GM18517 (cell line): ENCODE measurements around the gene IFFO2.
"Not testable (repeated sequence)": the region's sequence is repeated elsewhere in the genome, so short reads cannot be mapped to it uniquely, and the experiment has no call there.

Experiments used
- ATAC-seq: cut with Tn5 transposase; IDR thresholded peaks from one replicate; pipeline ENCODE4 v1.9.1; 2021; ENCODE audit warnings: mild to moderate bottlenecking, moderate library complexity; ENCODE audit not compliant: unreplicated experiment

IFFO2 gene

GRCh38 chr1:18901147-18901951 is 55.1 kb downstream of the IFFO2 start:
- ATAC-seq = no peak

- no peak for ATAC-seq
Observed at GRCh38 chr1:18900303-18900841, 56.1 kb downstream of the IFFO2 start.

GRCh38 chr1:18899363-18900049 is 57.0 kb downstream of the IFFO2 start:
- no peak for ATAC-seq

- no peak for ATAC-seq
Observed at GRCh38 chr1:18898567-18898966, 57.9 kb downstream of the IFFO2 start.

- ATAC-seq = no peak
Observed at GRCh38 chr1:18895317-18895716, 61.2 kb downstream of the IFFO2 start.

GRCh38 chr1:18893120-18893519 is 63.4 kb downstream of the IFFO2 start:
- no peak for ATAC-seq

- ATAC-seq = not testable (repeated sequence)
Observed at GRCh38 chr1:18891858-18892257, 64.6 kb downstream of the IFFO2 start.

GRCh38 chr1:18891426-18891780 is 65.1 kb downstream of the IFFO2 start:
- no peak for ATAC-seq

- ATAC-seq = no peak
Observed at GRCh38 chr1:18890706-18891425, 65.6 kb downstream of the IFFO2 start.

- ATAC-seq = no peak
Observed at GRCh38 chr1:18886003-18886335, 70.5 kb downstream of the IFFO2 start.

- ATAC-seq = no peak
Observed at GRCh38 chr1:18885311-18886002, 71.0 kb downstream of the IFFO2 start.

GRCh38 chr1:18884727-18885126 is 71.7 kb downstream of the IFFO2 start:
- no peak for ATAC-seq

GRCh38 chr1:18884419-18884717 is 72.1 kb downstream of the IFFO2 start:
- no peak for ATAC-seq

- ATAC-seq = no peak
Observed at GRCh38 chr1:18883636-18884418, 72.6 kb downstream of the IFFO2 start.

GRCh38 chr1:18883079-18883478 is 73.4 kb downstream of the IFFO2 start:
- ATAC-seq = no peak

GRCh38 chr1:18882486-18882885 is 74.0 kb downstream of the IFFO2 start:
- no peak for ATAC-seq

- no peak for ATAC-seq
Observed at GRCh38 chr1:18881642-18882431, 74.6 kb downstream of the IFFO2 start.

- no peak for ATAC-seq
Observed at GRCh38 chr1:18881164-18881563, 75.3 kb downstream of the IFFO2 start.

- ATAC-seq = no peak
Observed at GRCh38 chr1:18880585-18880984, 75.9 kb downstream of the IFFO2 start.
